RWPE1 (cell line): Measurements from ENCODE around the gene MICALL2.

Experiments used
- CTCF ChIA-PET: fragments of 350-600 bp; sonication (Branson Sonifier 250); formaldehyde crosslinking; extraction: SDS; loops from one replicate; lab custom pipeline; 2021; lab: Yijun Ruan, JAX
- POLR2A ChIA-PET: fragments of 400-600 bp; formaldehyde crosslinking; extraction: SDS; loops from one replicate; lab custom pipeline; 2020; ENCODE audit warnings: antibody characterized with exemption; ENCODE audit not compliant: low non-redundant PET; lab: Yijun Ruan, JAX
- DNase-seq: peaks from one replicate; pipeline ENCODE4 v3.0.0; 2012; ENCODE audit warnings: low spot score
- H3K27ac ChIP-seq: fragments of 450-650 bp; 2 replicates; pipeline ENCODE4 v1.5.1; 2017
- TF ChIP-seq, protein P1 (sequence below): fragments of 450-650 bp; conservative IDR thresholded peaks from 2 replicates; pipeline ENCODE4 v1.5.1; 2017; ENCODE audit warnings: low read depth, mild to moderate bottlenecking

The MICALL2 gene

DNA sequence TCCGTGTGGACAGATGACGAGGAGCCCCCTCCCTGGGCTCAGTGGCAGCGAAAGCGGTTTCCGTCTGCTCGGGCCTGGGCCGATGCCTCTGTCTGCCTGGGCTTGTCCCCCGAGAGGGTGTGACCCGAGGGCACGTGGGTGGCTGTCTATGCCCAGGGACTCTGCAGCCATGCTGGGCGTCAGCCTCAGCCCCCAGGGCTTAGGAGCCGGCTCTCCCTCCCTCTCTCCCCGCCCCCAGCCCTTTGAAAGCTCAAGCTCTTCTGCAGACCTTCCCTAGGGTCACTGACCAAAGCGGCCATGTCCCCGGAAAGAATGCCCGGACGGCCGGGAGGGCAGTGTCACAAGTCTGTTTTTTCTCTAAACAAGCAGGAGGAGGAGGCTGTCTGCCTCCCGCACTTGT is 7.1 kb downstream of the MICALL2 start:
- DNase-seq, result peak; percentile 51
- ChIA-PET POLR2A (no interaction called here), CTCF (interaction anchor here (2.6 kb wide), 1 partner anchor 19 kb away, joined by 12 read pairs; no protein-coding TSS in a partner anchor)
- peak overlapping the region; percentile 94 for H3K27ac ChIP-seq
- TF ChIP-seq, protein P1, sequence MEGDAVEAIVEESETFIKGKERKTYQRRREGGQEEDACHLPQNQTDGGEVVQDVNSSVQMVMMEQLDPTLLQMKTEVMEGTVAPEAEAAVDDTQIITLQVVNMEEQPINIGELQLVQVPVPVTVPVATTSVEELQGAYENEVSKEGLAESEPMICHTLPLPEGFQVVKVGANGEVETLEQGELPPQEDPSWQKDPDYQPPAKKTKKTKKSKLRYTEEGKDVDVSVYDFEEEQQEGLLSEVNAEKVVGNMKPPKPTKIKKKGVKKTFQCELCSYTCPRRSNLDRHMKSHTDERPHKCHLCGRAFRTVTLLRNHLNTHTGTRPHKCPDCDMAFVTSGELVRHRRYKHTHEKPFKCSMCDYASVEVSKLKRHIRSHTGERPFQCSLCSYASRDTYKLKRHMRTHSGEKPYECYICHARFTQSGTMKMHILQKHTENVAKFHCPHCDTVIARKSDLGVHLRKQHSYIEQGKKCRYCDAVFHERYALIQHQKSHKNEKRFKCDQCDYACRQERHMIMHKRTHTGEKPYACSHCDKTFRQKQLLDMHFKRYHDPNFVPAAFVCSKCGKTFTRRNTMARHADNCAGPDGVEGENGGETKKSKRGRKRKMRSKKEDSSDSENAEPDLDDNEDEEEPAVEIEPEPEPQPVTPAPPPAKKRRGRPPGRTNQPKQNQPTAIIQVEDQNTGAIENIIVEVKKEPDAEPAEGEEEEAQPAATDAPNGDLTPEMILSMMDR, result no peak

DNA sequence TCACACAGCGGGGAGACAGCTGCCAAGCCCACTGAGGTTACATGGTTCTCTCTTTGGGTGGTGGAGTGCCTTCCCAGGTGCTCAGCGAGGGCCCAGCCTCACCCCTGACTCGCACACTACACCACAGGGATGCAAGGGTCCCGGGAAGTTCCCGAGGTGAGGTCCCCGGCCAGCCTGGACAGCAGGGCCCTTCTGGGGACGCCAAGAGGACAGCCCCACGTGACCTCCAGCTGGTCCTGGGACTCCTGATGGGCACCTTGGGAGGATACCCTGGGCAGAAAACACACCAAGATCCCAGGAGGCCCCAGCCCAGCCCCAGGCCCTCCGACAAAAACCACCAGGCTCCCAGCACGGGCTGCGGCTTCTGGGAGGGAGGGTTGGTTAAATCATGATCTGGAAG is 8.3 kb downstream of the MICALL2 start:
- peak overlapping the region; percentile 94 for H3K27ac ChIP-seq
- POLR2A ChIA-PET, result interaction anchor here (0.6 kb wide), 2 partner anchors 8 to 340 kb away, joined by 3 read pairs; no protein-coding TSS in a partner anchor
- TF ChIP-seq, protein P1, result no peak
- DNase-seq, result no peak
- CTCF ChIA-PET, result interaction anchor here (1.0 to 2.6 kb wide), 2 partner anchors 18 to 23 kb away, joined by 3 to 12 read pairs; no protein-coding TSS in a partner anchor

DNA sequence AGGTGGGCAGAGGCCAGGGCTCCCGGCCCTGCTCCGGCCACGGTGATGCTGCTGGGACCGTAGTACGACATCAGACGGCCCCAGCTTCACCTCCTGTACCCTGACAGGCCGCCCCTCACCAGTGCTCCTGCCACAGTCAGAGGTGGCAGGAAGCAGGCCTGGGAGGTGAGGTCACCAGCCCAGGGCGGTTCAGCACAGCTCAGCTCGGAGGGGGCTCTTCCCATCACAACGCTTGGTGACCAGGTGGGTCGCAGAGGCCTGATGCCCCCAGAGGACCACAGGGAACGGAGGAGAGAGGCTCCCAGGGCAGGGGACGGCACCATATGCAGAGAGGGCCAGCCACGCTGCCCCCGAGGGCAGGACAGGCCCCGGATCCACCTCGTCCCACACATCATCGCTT is 8.8 kb downstream of the MICALL2 start:
- POLR2A ChIA-PET, result no interaction called here
- CTCF ChIA-PET, result interaction anchor here (0.7 to 2.6 kb wide), 4 partner anchors 18 to 477 kb away, joined by 3 to 12 read pairs (median 4); no protein-coding TSS in a partner anchor
- no peak for DNase-seq
- TF ChIP-seq, protein P1, result no peak
- H3K27ac ChIP-seq, result peak overlapping the region; percentile 94

DNA sequence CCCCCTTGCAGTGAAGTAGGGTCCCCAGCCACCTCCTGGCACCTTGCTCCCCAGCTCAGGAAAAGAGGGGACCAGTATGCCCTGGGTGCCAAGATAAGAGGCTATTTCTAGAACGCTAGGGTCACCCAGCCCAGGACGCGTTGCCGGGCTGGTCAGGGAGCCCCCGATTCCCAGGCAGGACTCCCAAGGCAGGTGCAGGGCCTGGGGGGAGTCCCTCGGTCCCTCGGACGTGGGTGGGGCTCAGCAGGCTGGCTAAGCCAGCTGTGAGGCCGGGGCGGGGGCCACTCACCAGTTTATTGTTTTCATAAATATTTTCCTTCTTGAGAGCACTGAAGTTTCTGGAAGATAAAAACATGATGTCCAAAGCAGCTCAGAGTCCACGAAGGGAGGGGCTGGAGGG is 9.3 kb downstream of the MICALL2 start:
- ChIA-PET CTCF (interaction anchor here (0.7 to 1.2 kb wide), 3 partner anchors 18 to 477 kb away, joined by 3 to 6 read pairs (median 5); no protein-coding TSS in a partner anchor), POLR2A (no interaction called here)
- DNase-seq, result no peak
- peak overlapping the region; percentile 94 for H3K27ac ChIP-seq
- TF ChIP-seq, protein P1, result no peak

DNA sequence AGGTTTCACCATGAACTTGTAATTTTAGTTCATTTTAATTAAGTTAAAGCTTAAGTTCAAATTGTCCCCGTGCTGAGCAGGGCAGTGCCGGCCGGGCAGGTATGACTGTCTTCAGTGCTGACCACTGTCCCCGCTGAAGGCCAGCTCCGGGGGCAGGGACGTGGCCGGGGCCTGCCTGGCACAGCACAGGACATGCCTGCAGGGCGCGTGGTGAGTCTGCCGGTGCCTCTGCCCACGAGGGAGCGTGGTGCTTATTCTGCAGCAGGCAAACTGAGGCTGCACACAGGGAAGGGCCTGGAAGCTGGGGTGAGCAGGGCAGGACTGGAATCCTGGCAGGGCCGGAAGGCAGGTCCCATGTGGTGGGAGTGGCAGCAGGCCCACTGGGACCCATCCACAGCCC is 9.8 kb downstream of the MICALL2 start:
- ChIA-PET CTCF (interaction anchor here (0.6 to 1.2 kb wide), 5 partner anchors 17 to 476 kb away, joined by 3 to 6 read pairs (median 5); no protein-coding TSS in a partner anchor), POLR2A (no interaction called here)
- DNase-seq, result no peak
- peak overlapping the region; percentile 94 for H3K27ac ChIP-seq
- TF ChIP-seq, protein P1, result no peak

DNA sequence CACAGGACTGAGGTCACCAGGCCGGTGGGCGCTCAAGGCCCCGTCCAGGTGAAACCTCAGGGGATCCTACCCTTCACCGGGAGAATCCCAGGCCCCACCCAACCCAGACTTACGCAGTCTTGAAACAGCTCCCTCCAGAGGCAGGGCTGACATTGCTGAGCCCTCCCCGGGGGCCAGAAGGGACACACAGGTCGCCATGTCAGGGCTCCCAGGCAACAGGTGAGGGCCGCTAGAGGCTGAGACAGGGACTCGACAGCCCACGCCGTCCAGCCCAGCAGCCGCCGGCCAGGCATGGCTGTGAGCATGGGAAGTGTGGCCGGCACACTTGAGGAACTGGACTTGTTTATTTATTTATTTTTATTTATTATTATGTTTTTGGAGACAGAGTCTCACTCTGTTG is 10.3 kb downstream of the MICALL2 start:
- CTCF ChIA-PET, result interaction anchor here (0.6 to 1.2 kb wide), 4 partner anchors 15 to 248 kb away, joined by 3 to 5 read pairs (median 4); no protein-coding TSS in a partner anchor
- H3K27ac ChIP-seq, result peak overlapping the region; percentile 94

More for the DNA sequence above, 10.3 kb downstream of the MICALL2 start:
- DNase-seq, result no peak
- TF ChIP-seq, protein P1, result no peak
- POLR2A ChIA-PET, result no interaction called here
